Natural killer cell (primary cell): ENCODE measurements around the gene GPER1. TPM values are rescaled to one million over a fixed set of nuclear protein-coding genes. Genes with fewer than 3 reads are reported as not detected.

Experiments used
- ATAC-seq, 3 donors: fragments of 150-1000 bp in 2 of 3; fragments of 200-7000 bp in 1 of 3; cut with Tn5 transposase; 1 replicate in 1 of 3; 2 replicates in 2 of 3; pipeline ENCODE4 v1.10.0; 2021; ENCODE audit warnings: mild to moderate bottlenecking in 2 of 3, moderate library complexity in 2 of 3
- DNase-seq, 2 donors: peaks; one replicate each; pipeline versions ENCODE4 v3.0.0 to v3.0.0-alpha.2; 2013 to 2021; ENCODE audit warnings: mixed read lengths in 1 of 2
- H3K27ac ChIP-seq: one replicate; pipeline ENCODE4 v1.5.1; 2013; ENCODE audit warnings: mild to moderate bottlenecking, low read length
- H3K27me3 ChIP-seq: one replicate; pipeline ENCODE4 v1.6.1; 2013; ENCODE audit warnings: low read length; ENCODE audit not compliant: control insufficient read depth, insufficient read depth
- H3K36me3 ChIP-seq: one replicate; pipeline ENCODE4 v1.6.1; 2013; ENCODE audit warnings: low read length; ENCODE audit not compliant: control insufficient read depth, insufficient read depth
- H3K4me1 ChIP-seq: one replicate; pipeline ENCODE4 v1.6.1; 2013; ENCODE audit warnings: low read length; ENCODE audit not compliant: control insufficient read depth, insufficient read depth
- H3K4me3 ChIP-seq: one replicate; pipeline ENCODE4 v1.5.1; 2013; ENCODE audit warnings: low read length
- H3K9me3 ChIP-seq: one replicate; pipeline ENCODE4 v1.6.1; 2013; ENCODE audit warnings: low read length; ENCODE audit not compliant: control insufficient read depth, insufficient read depth
- H3K27ac Mint-ChIP-seq, 2 donors: one replicate each; pipeline ENCODE4 v1.8.0; 2022; ENCODE audit warnings: mild to moderate bottlenecking in 2 of 2, mixed read lengths in 2 of 2, moderate library complexity in 1 of 2
- H3K27me3 Mint-ChIP-seq, 2 donors: one replicate each; pipeline ENCODE4 v1.8.0; 2022; ENCODE audit warnings: low read depth in 2 of 2, mixed read lengths in 2 of 2
- H3K36me3 Mint-ChIP-seq: one replicate; pipeline ENCODE4 v1.8.0; 2022; ENCODE audit warnings: mixed read lengths
- H3K4me1 Mint-ChIP-seq, 2 donors: one replicate each; pipeline ENCODE4 v1.8.0; 2022; ENCODE audit warnings: mixed read lengths in 2 of 2
- H3K4me3 Mint-ChIP-seq: one replicate; pipeline ENCODE4 v1.8.0; 2022; ENCODE audit warnings: mild to moderate bottlenecking, moderate library complexity, mixed read lengths
- H3K9me3 Mint-ChIP-seq, 2 donors: one replicate each; pipeline ENCODE4 v1.8.0; 2022; ENCODE audit warnings: mixed read lengths in 2 of 2
- WGBS: methylation state at CpG from one replicate; pipeline ENCODE4 v1.1.7; 2013; ENCODE audit warnings: missing lambda C conversion rate; ENCODE audit not compliant: insufficient coverage; 5-methylcytosine and 5-hydroxymethylcytosine counted together
- intact Hi-C: fragments of 100-400 bp; cut with micrococcal nuclease; formaldehyde crosslinking; loops from one replicate; pipeline ENCODE4 v1.14.2; 2022
- total RNA-seq, 4 donors: library from RNA; stranded (reverse); fragments of 120-200 nt in 1 of 4; gene quantifications; one replicate each; pipeline versions ENCODE4 v1.2.3 to v1.2.4, GENCODE V29; 2013 to 2022
- TF ChIP-seq, protein P1 (sequence below): fragments of 200-600 bp; IDR thresholded peaks from one replicate; pipeline ENCODE4 v1.8.0; 2022; ENCODE audit warnings: antibody characterized with exemption

GPER1 gene
- total RNA-seq, 3 donors from 2014 or later (not counting 1 experiment from before 2014, with no cell fraction given), result 0.25 to 0.26 TPM; not detected in 1

- 96% methylated on average over 17 of the region's 17 CpGs for WGBS
- TF ChIP-seq, protein P1, sequence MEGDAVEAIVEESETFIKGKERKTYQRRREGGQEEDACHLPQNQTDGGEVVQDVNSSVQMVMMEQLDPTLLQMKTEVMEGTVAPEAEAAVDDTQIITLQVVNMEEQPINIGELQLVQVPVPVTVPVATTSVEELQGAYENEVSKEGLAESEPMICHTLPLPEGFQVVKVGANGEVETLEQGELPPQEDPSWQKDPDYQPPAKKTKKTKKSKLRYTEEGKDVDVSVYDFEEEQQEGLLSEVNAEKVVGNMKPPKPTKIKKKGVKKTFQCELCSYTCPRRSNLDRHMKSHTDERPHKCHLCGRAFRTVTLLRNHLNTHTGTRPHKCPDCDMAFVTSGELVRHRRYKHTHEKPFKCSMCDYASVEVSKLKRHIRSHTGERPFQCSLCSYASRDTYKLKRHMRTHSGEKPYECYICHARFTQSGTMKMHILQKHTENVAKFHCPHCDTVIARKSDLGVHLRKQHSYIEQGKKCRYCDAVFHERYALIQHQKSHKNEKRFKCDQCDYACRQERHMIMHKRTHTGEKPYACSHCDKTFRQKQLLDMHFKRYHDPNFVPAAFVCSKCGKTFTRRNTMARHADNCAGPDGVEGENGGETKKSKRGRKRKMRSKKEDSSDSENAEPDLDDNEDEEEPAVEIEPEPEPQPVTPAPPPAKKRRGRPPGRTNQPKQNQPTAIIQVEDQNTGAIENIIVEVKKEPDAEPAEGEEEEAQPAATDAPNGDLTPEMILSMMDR, result no peak
- DNase-seq (no peak), ATAC-seq (no peak)
- H3K4me3 Mint-ChIP-seq, result no peak overlapping the region
- no peak overlapping the region for H3K27ac ChIP-seq
- H3K36me3 Mint-ChIP-seq, result no peaks in the 10 kb centered on the region
- no peaks in the 10 kb centered on the region for H3K36me3 ChIP-seq
- H3K9me3 Mint-ChIP-seq, result no peaks in the 10 kb centered on the region
- H3K4me1 ChIP-seq, result peaks cover 32% of the 10 kb centered on the region
- no peaks in the 10 kb centered on the region for H3K9me3 ChIP-seq
- no peak overlapping the region for H3K27ac Mint-ChIP-seq
- intact Hi-C loops, result no loop called here
- peaks cover 5 to 29% of the 10 kb centered on the region in 2 donors for H3K4me1 Mint-ChIP-seq
- no peak overlapping the region for H3K4me3 ChIP-seq
- peaks cover 0 to 12% of the 10 kb centered on the region in 2 donors for H3K27me3 Mint-ChIP-seq
- peaks cover 3% of the 10 kb centered on the region for H3K27me3 ChIP-seq
Observed at GRCh38 chr7:1053816-1054370, 34.0 kb upstream of the GPER1 start.

DNA sequence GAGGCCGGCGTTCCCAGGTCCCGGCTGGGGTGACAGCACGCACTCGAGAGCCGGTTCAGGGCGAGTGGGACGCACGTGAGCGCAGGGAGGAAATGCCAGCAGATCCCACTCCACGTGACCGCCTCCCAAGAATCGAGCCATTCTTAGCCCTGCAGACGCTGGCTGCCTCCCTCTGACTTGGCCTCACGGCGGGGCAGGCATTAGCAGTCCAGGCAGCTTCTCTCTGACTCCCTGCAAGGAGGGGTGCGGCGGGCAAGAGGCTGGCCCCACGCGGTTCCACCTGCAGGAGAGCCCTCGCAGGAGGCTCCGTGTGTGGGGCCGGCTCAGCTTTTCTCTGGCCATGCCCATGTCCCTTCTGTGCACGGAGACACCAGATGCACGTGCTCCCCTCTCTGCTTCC is 33.5 kb upstream of the GPER1 start:
- intact Hi-C loops, result no loop called here
- H3K27ac ChIP-seq, result no peak overlapping the region
- no peaks in the 10 kb centered on the region for H3K9me3 Mint-ChIP-seq

DNA sequence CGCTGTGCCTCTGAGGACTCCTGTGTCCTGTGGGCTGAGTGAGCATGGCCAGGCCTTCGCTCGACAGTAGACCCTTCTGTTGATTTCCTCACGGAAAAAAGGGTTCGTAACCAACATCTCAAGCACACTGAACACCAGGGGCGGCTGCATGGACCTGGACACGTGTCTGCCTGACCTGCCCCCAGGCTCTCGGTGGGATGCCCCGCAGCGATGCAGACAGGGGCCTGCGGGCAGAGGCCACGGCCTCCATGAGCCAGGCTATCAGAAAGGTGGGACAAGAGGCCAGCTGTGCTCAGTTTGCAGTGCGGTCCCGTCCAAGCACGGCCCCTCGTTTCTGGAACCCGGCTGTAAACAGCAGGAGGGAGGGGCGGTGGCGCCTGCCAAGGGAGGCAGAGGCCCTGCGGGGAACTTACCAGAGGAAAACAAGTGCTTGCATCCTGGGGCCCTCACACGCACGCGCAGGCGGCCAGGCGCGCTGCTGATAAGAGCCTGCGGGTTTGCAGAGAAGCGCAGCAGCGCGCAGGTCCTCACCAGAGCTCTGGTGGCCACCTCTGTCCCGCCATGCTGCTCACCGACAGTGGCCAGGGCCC is 33.0 kb upstream of the GPER1 start:
- H3K27me3 ChIP-seq, result peaks cover 2% of the 10 kb centered on the region
- no peaks in the 10 kb centered on the region for H3K36me3 ChIP-seq

More for the DNA sequence above, 33.5 kb upstream of the GPER1 start:
- no peak for DNase-seq
- no peak for ATAC-seq
- Histone ChIP-seq H3K4me1 (peaks cover 31% of the 10 kb centered on the region), H3K36me3 (no peaks in the 10 kb centered on the region), H3K27me3 (peaks cover 3% of the 10 kb centered on the region), H3K4me3 (no peak overlapping the region), H3K9me3 (no peaks in the 10 kb centered on the region)
- H3K4me1 Mint-ChIP-seq, result peaks cover 10 to 30% of the 10 kb centered on the region in 2 donors
- H3K4me3 Mint-ChIP-seq, result no peak overlapping the region
- H3K27ac Mint-ChIP-seq, result no peak overlapping the region
- no peaks in the 10 kb centered on the region for H3K36me3 Mint-ChIP-seq
- WGBS, result 80% methylated on average over 25 of the region's 25 CpGs
- peaks cover 0 to 12% of the 10 kb centered on the region in 2 donors for H3K27me3 Mint-ChIP-seq
- TF ChIP-seq, protein P1, result no peak

More for the DNA sequence above, 33.0 kb upstream of the GPER1 start:
- Histone ChIP-seq H3K4me1 (peaks cover 26% of the 10 kb centered on the region), H3K9me3 (no peaks in the 10 kb centered on the region), H3K4me3 (no peak overlapping the region), H3K27ac (no peak overlapping the region)
- intact Hi-C loops, result no loop called here
- Mint-ChIP-seq H3K4me3 (peak overlapping the region; percentile 4), H3K27ac (no peak overlapping the region), H3K27me3 (peaks cover 0 to 10% of the 10 kb centered on the region in 2 donors), H3K36me3 (no peaks in the 10 kb centered on the region), H3K4me1 (peaks cover 10 to 32% of the 10 kb centered on the region in 2 donors), H3K9me3 (no peaks in the 10 kb centered on the region)
- DNase-seq, result peak in 1 of 2 donors; percentile 75
- 31% methylated on average over 32 of the region's 32 CpGs for WGBS
- TF ChIP-seq, protein P1, result no peak
- ATAC-seq, result peak in 1 of 3 donors; percentile 36
